ENCODE data around the gene CHRNB4. TPM values are rescaled to one million over a fixed set of nuclear protein-coding genes. Genes with fewer than 3 reads are reported as not detected.

Gene CHRNB4
- total RNA-seq, 4 donors from 2014 or later, result not detected

DNA sequence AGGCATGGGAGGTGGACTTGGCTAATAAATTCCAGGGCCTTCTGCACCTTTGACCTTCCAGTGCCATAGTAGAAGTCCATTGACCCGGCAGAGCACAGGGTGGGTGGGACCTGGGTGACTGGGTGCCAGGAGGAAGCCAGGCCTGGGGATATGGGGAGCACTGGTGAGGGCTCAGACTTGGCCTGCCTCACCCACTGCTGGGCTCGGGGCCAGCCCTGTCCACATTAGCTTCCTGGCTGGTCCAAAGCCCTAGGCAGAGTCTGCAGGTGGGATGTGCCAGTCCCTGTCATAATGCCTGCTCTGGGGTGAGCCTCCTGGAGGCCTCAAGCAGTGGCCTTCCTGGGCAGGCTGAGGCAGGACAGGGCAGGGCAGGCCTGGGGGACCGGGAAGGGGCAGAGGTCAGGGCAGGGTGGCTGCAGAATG lies 38.1 kb upstream of the CHRNB4 start:
- Histone ChIP-seq H3K4me1 (no peaks in the 10 kb centered on the region), H3K4me3 (replicated peaks in 1 of 3) (no peak overlapping the region), H3K27me3 (no peaks in the 10 kb centered on the region), H3K27ac (no peak overlapping the region), H3K36me3 (no peaks in the 10 kb centered on the region), H3K9me3 (no peaks in the 10 kb centered on the region)
- DNase-seq, result no peak
- TF ChIP-seq, protein P1, sequence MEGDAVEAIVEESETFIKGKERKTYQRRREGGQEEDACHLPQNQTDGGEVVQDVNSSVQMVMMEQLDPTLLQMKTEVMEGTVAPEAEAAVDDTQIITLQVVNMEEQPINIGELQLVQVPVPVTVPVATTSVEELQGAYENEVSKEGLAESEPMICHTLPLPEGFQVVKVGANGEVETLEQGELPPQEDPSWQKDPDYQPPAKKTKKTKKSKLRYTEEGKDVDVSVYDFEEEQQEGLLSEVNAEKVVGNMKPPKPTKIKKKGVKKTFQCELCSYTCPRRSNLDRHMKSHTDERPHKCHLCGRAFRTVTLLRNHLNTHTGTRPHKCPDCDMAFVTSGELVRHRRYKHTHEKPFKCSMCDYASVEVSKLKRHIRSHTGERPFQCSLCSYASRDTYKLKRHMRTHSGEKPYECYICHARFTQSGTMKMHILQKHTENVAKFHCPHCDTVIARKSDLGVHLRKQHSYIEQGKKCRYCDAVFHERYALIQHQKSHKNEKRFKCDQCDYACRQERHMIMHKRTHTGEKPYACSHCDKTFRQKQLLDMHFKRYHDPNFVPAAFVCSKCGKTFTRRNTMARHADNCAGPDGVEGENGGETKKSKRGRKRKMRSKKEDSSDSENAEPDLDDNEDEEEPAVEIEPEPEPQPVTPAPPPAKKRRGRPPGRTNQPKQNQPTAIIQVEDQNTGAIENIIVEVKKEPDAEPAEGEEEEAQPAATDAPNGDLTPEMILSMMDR (IDR thresholded peaks at IDR 0.05), result no peak
- TF ChIP-seq POLR2A (IDR thresholded peaks at IDR 0.05), result no peak
- WGBS, 2 donors, result 73 to 77% methylated on average over 2 to 3 of the region's 3 CpGs
- intact Hi-C loops (cut with DNase I), result no loop called here

DNA sequence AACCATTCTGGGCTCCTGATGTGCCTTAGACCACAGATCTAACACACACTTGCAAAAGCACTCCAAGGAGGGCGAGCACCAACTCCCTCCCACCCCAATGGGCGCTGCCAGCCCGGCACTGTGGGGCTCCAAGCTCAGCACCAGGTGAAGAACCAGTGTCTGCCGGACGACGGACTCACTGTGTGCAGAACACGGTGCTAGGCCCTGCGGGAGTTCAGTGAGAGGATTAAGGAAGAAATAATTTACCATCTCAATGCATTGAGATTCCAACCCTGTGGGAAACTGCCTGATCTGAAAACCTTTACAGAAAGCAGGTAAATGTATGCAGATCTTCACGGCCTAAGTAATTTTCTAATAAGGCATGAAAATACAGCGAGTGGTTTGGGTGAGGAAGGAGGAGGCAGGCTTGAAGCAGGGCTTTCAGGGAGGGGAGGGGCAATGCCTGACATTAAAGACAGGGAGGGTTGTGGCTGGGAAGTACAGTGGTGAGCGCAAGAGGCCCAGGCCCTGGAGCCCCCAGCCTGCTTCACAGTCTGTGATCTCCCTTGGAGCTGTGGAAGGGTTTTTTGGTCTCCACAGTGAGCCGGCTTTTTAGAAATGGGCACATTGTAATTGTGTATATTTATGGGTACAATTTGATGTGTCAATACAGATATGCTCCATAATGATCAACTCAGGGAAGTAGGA lies 35.6 kb upstream of the CHRNB4 start:
- Histone ChIP-seq H3K27ac (no peak overlapping the region), H3K27me3 (no peaks in the 10 kb centered on the region), H3K9me3 (no peaks in the 10 kb centered on the region), H3K4me3 (replicated peaks in 1 of 3) (no peak overlapping the region), H3K4me1 (peaks cover 0 to 14% of the 10 kb centered on the region in 2 donors), H3K36me3 (no peaks in the 10 kb centered on the region)
- DNase-seq, result no peak
- WGBS, 2 donors, result 82 to 90% methylated on average over 12 of the region's 12 CpGs
- intact Hi-C loops (cut with DNase I), result no loop called here
- TF ChIP-seq, protein P1 (IDR thresholded peaks at IDR 0.05), result no peak
- no peak for TF ChIP-seq POLR2A (IDR thresholded peaks at IDR 0.05)

DNA sequence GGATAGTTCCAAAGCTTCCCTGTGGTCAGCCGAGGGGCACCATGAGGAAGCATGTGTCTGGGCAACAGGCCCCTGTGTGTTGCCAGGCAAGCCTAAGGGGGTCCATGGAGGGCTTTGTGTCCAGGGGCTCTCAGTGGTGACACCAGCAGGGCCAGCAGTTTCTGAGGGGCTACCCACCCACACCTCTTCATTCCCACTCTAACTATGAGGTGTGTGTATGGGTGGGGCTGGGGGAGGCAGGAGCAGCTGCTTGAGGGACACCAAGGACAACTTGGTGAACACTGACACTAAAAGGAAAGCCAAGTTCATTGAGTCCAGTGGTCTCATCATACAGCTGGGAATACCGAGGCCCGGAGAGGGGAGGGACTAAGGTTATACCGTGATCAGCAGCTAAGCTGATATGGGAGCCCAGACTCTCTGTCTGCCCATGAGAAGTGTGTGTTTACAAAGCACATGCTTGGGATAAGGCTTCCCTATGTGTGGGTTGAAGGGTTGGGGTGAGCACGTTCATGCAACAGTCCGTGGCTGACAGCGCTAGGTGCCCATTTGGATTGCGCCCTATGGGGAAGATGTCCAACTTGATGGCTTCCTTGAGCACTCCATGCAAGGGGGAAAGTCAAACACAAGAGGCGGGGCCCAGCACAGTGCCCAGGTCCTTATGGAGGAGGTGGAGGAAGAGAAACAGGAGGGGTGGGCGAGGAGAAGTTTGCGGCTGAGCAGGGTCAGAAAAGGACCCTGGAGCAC lies 34.8 kb upstream of the CHRNB4 start:
- 97% methylated on average over 11 of the region's 11 CpGs for WGBS, 2 donors
- no peak for TF ChIP-seq POLR2A (IDR thresholded peaks at IDR 0.05)
- TF ChIP-seq, protein P1 (IDR thresholded peaks at IDR 0.05), result no peak
- DNase-seq, result no peak
- Histone ChIP-seq H3K4me3 (replicated peaks in 1 of 3) (no peak overlapping the region), H3K36me3 (no peaks in the 10 kb centered on the region), H3K27ac (no peak overlapping the region), H3K27me3 (no peaks in the 10 kb centered on the region), H3K4me1 (peaks cover 0 to 14% of the 10 kb centered on the region in 2 donors), H3K9me3 (no peaks in the 10 kb centered on the region)
- intact Hi-C loops (cut with DNase I), result no loop called here

DNA sequence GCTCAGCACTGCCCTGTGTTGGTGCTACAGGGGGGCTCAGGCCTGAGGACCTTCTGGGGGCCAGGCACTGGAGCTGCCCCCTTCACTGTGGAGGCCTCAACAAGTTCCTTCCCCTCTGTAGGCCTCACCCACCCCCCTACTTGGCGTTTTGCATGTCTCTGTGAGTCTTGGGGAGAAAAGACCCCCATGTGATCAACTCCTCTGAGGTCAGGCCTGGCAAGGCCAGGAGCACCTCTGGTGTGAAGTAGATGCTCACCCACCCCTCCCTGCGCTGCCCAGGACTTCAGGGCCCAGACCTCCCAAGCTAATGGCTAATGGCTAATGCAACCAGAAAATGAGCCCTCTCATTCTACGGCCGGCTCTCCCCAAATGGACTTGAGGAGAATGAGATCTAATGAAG lies 34.2 kb upstream of the CHRNB4 start:
- Histone ChIP-seq H3K9me3 (no peaks in the 10 kb centered on the region), H3K27me3 (no peaks in the 10 kb centered on the region), H3K36me3 (no peaks in the 10 kb centered on the region), H3K4me1 (peaks cover 0 to 14% of the 10 kb centered on the region in 2 donors), H3K4me3 (replicated peaks in 1 of 3) (no peak overlapping the region), H3K27ac (no peak overlapping the region)
- intact Hi-C loops (cut with DNase I), result no loop called here
- no peak for DNase-seq
- TF ChIP-seq, protein P1 (IDR thresholded peaks at IDR 0.05), result no peak
- no peak for TF ChIP-seq POLR2A (IDR thresholded peaks at IDR 0.05)
- 92 to 100% methylated on average over 2 to 4 of the region's 4 CpGs for WGBS, 2 donors

DNA sequence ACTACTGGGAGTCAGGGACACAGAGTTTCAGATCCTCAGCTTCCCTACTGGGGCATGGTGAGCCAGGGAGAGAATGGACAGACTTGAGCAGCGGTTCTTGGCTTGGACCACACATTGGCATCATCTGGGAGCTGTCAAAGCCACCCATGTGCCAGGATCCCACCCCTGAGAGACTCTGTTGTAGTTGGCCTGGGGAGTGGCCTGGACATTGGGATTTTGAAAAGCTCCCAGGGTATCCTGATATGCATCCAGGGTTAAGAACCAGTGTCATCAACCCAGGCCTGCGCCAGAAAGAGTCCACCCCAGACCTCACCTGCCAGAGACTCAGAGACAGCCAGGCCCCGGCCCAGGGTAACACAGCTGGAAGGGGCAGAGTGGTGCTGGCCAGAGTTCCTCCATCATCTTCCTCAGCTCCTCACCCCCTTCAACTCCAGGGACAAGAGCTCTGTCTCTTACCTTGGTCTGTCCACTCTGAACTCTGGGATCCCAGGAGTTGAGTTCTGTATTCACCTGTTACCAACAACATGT lies 33.0 kb upstream of the CHRNB4 start:
- Histone ChIP-seq H3K27ac (no peak overlapping the region), H3K4me1 (peaks cover 0 to 14% of the 10 kb centered on the region in 2 donors), H3K9me3 (no peaks in the 10 kb centered on the region), H3K4me3 (replicated peaks in 1 of 3) (no peak overlapping the region), H3K36me3 (no peaks in the 10 kb centered on the region), H3K27me3 (no peaks in the 10 kb centered on the region)
- no peak for DNase-seq
- 90 to 100% methylated on average over 3 of the region's 3 CpGs for WGBS, 2 donors
- intact Hi-C loops (cut with DNase I), result no loop called here
- TF ChIP-seq, protein P1 (IDR thresholded peaks at IDR 0.05), result no peak
- TF ChIP-seq POLR2A (IDR thresholded peaks at IDR 0.05), result no peak

Measured in thyroid gland (tissue), 4 donors.